ENCODE measurements around the gene WWP2.
"Not testable (repeated sequence)": the region's sequence is repeated elsewhere in the genome, so short reads cannot be mapped to it uniquely, and the experiment has no call there.

Gene WWP2

GRCh38 chr16:69848637-69849545, 86.8 kb downstream of the WWP2 start:
- FAIRE-seq = no peak
- no peak for DNase-seq (ENCODE audit: extremely low spot score, insufficient read length, low read depth)

GRCh38 chr16:69851491-69852240, 89.5 kb downstream of the WWP2 start:
- DNase-seq (ENCODE audit: extremely low spot score, insufficient read length, low read depth) (no peak), FAIRE-seq (no peak)

- DNase-seq (ENCODE audit: extremely low spot score, insufficient read length, low read depth) = no peak
- FAIRE-seq = no peak
These were observed 90.7 kb downstream of the WWP2 start for GRCh38 chr16:69852815-69853214.

- FAIRE-seq = no peak
- no peak for DNase-seq (ENCODE audit: extremely low spot score, insufficient read length, low read depth)
These were observed 91.3 kb downstream of the WWP2 start for GRCh38 chr16:69853481-69853880.

GRCh38 chr16:69854776-69855175, 92.6 kb downstream of the WWP2 start:
- DNase-seq (ENCODE audit: extremely low spot score, insufficient read length, low read depth); FAIRE-seq: not testable (repeated sequence)

- DNase-seq (ENCODE audit: extremely low spot score, insufficient read length, low read depth) (no peak), FAIRE-seq (no peak)
These were observed 93.5 kb downstream of the WWP2 start for GRCh38 chr16:69855592-69855991.

- DNase-seq (ENCODE audit: extremely low spot score, insufficient read length, low read depth) (no peak), FAIRE-seq (no peak)
These were observed 96.3 kb downstream of the WWP2 start for GRCh38 chr16:69858191-69859104.

- DNase-seq (ENCODE audit: extremely low spot score, insufficient read length, low read depth) (no peak), FAIRE-seq (no peak)
These were observed 97.2 kb downstream of the WWP2 start for GRCh38 chr16:69859105-69859989.

- DNase-seq (ENCODE audit: extremely low spot score, insufficient read length, low read depth) (no peak), FAIRE-seq (no peak)
These were observed 98.4 kb downstream of the WWP2 start for GRCh38 chr16:69860233-69861231.

GRCh38 chr16:69861292-69862030, 99.3 kb downstream of the WWP2 start:
- no peak for FAIRE-seq
- DNase-seq (ENCODE audit: extremely low spot score, insufficient read length, low read depth) = no peak

GRCh38 chr16:69863401-69864281, 101.5 kb downstream of the WWP2 start:
- FAIRE-seq (no peak), DNase-seq (ENCODE audit: extremely low spot score, insufficient read length, low read depth) (no peak)

GRCh38 chr16:69865701-69866100, 103.6 kb downstream of the WWP2 start:
- DNase-seq (ENCODE audit: extremely low spot score, insufficient read length, low read depth) (no peak), FAIRE-seq (no peak)

GRCh38 chr16:69867784-69868560, 105.8 kb downstream of the WWP2 start:
- no peak for DNase-seq (ENCODE audit: extremely low spot score, insufficient read length, low read depth)

GRCh38 chr16:69870761-69871160, 108.6 kb downstream of the WWP2 start:
- DNase-seq (ENCODE audit: extremely low spot score, insufficient read length, low read depth) (no peak), FAIRE-seq (no peak)

More at GRCh38 chr16:69867784-69868560, 105.8 kb downstream of the WWP2 start:
- FAIRE-seq = no peak

- no peak for DNase-seq (ENCODE audit: extremely low spot score, insufficient read length, low read depth)
These were observed 109.6 kb downstream of the WWP2 start for GRCh38 chr16:69871708-69872107.

GRCh38 chr16:69872888-69873287, 110.8 kb downstream of the WWP2 start:
- DNase-seq (ENCODE audit: extremely low spot score, insufficient read length, low read depth) (no peak), FAIRE-seq (no peak)

More at GRCh38 chr16:69871708-69872107, 109.6 kb downstream of the WWP2 start:
- no peak for FAIRE-seq

Data from GM18507 (cell line).